Pancreas (tissue), 10 donors: Measurements from ENCODE around the gene LRMDA. TPM values are rescaled to one million over a fixed set of nuclear protein-coding genes. Genes with fewer than 3 reads are reported as not detected.

Source experiments
- ATAC-seq, 4 donors: fragments of 200-7000 bp; cut with Tn5 transposase; one replicate each; pipeline versions ENCODE4 v1.8.0 to v1.9.1; 2020; ENCODE audit warnings: mild to moderate bottlenecking in 4 of 4, moderate library complexity in 4 of 4
- DNase-seq, 6 donors: peaks; one replicate each; pipeline ENCODE4 v3.0.0-alpha.2; 2020
- FAIRE-seq: peaks from 2 replicates; lab custom pipeline; 2012; peaks lifted over from hg19 to GRCh38; lab: Jason Lieb, UNC
- H3K27ac ChIP-seq, 4 donors: fragments of 200-600 bp; sonication (generic); 1 replicate in 3 of 4; 2 replicates in 1 of 4; pipeline versions ENCODE4 v1.5.0 to v1.8.0; 2020
- H3K27me3 ChIP-seq, 4 donors: fragments of 200-600 bp; one replicate each; pipeline ENCODE4 v1.8.0; 2021
- H3K36me3 ChIP-seq, 3 donors: fragments of 200-600 bp; sonication (generic) in 1 of 3; one replicate each; pipeline versions ENCODE4 v1.5.0 to v1.8.0; 2020 to 2021
- H3K4me1 ChIP-seq, 3 donors: fragments of 200-600 bp; one replicate each; pipeline ENCODE4 v1.8.0; 2021
- H3K4me3 ChIP-seq, 4 donors: fragments of 200-600 bp; sonication (generic) in 2 of 4; one replicate each; pipeline versions ENCODE4 v1.5.0 to v1.8.0; 2020 to 2021
- H3K9me3 ChIP-seq, 4 donors: fragments of 200-600 bp; one replicate each; pipeline ENCODE4 v1.8.0; 2021
- CTCF ChIP-seq, 4 donors: fragments of 200-600 bp; sonication (generic) in 3 of 4; IDR thresholded peaks; one replicate each; pipeline versions ENCODE4 v1.5.0 to v1.8.0; 2021; ENCODE audit warnings: antibody characterized with exemption in 4 of 4
- WGBS, 2 donors: extraction: QIAGEN DNeasy Blood & Tissue Kit; methylation state at CpG; one replicate each; pipeline ENCODE4 v1.1.7; 2013; 5-methylcytosine and 5-hydroxymethylcytosine counted together
- intact Hi-C, 3 donors: fragments of 100-400 bp; cut with DNase I; formaldehyde crosslinking; loops; one replicate each; pipeline versions ENCODE4 v1.11.1 to v1.14.2; 2022
- polyA plus RNA-seq, 2 donors: library from polyadenylated mRNA; stranded (reverse); fragments of 200-250 nt; gene quantifications; one replicate each; pipeline ENCODE4 v1.2.3, GENCODE V29; 2013
- total RNA-seq, 6 donors: library from RNA; stranded (reverse); fragmentation: NEBNext Ultra II Directional in 4 of 6; extraction: Animal tissue kit (Norgen Biotek cat#: 25700) in 4 of 6; gene quantifications; one replicate each; pipeline versions ENCODE4 v1.2.1 to v1.2.4, GENCODE V29; 2021 to 2023
- donor health status: healthy with polysubstance abuse.
- donor health status: DM: no; HTN: no; CAD: no; lungs with moderate emphysema.
- donor health status: DM: no; HTN: no; CAD: no.
- donor health status: control.
- donor health status: control.
- donor health status: Bipolar disorder and iron deficiency.
- donor health status: DM: yes; HTN: yes; CAD: no.
- donor health status: DM: no; HTN: no; CAD: no.
- donor health status: DM: no; HTN: no; CAD: no.
- donor health status: DM: yes; HTN: yes; CAD: no.

Gene LRMDA
- total and polyA plus RNA-seq, 8 donors: 4.6 to 21.2 (median 13.4) TPM

DNA sequence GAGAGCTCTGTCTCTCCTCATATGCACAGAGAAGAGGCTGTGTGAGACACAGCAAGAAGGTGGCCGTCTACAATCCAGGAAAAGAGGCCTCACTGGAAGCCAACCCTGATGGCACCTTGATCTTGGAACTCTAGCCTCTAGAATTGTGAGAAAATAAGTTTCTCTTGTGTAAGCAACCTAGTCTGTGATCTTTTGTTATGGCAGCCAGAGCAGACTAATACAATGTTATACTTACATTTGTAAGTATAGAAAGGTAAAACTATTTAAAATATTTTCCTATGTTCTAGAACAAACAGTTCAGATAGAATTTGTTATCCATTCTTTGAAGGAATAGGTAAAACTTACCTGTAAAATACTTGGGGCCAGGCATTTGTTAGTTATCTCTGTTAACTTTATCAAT is 53.3 kb downstream of the LRMDA start:
- intact Hi-C loops: no loop called here
- H3K4me3 ChIP-seq: no peak overlapping the region
- TF ChIP-seq CTCF (IDR thresholded peaks at IDR 0.05): no peak
- H3K4me1 ChIP-seq: no peaks in the 10 kb centered on the region
- no peak for FAIRE-seq
- no peaks in the 10 kb centered on the region for H3K36me3 ChIP-seq
- 96 to 100% methylated on average over 1 of the region's 1 CpG for WGBS, 2 donors
- H3K27ac ChIP-seq: no peak overlapping the region
- ATAC-seq: no peak
- H3K27me3 ChIP-seq: no peaks in the 10 kb centered on the region
- no peak for DNase-seq
- H3K9me3 ChIP-seq: no peaks in the 10 kb centered on the region

DNA sequence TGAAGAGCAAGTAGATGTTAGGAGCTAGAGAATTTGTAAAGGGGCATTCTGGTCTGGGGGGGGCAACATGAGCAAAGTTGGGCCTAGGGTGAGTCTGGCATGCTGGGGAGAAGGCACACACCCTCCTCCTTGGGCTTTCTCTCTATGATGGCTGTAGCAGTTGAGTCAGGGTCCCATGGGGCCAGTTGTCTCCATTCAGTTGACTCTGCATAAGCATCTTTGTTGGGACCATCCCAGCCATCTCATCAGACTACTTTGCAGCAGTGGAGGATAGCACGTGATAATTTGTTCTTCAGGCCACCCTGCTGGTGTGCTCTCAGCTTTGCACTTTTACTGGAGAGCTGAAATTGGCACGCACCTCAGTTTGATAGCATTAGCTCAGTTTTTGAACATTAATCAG is 55.2 kb downstream of the LRMDA start:
- WGBS, 2 donors: 91 to 98% methylated on average over 2 of the region's 2 CpGs
- H3K27ac ChIP-seq: no peak overlapping the region
- FAIRE-seq: no peak
- no peaks in the 10 kb centered on the region for H3K9me3 ChIP-seq
- no peaks in the 10 kb centered on the region for H3K27me3 ChIP-seq
- no peaks in the 10 kb centered on the region for H3K36me3 ChIP-seq
- intact Hi-C loops: no loop called here
- no peaks in the 10 kb centered on the region for H3K4me1 ChIP-seq
- DNase-seq: no peak
- no peak for TF ChIP-seq CTCF (IDR thresholded peaks at IDR 0.05)
- no peak overlapping the region for H3K4me3 ChIP-seq
- ATAC-seq: no peak

GRCh38 chr10:75487087-75487754 is 55.8 kb downstream of the LRMDA start:
- H3K4me3 ChIP-seq: no peak overlapping the region
- TF ChIP-seq CTCF (IDR thresholded peaks at IDR 0.05): no peak
- DNase-seq (no peak), ATAC-seq (peak in 1 of 4 donors; percentile 25), FAIRE-seq (no peak)
- intact Hi-C loops: no loop called here
- 89 to 95% methylated on average over 4 of the region's 4 CpGs for WGBS, 2 donors
- H3K27ac ChIP-seq: no peak overlapping the region
- H3K9me3 ChIP-seq: no peaks in the 10 kb centered on the region
- H3K27me3 ChIP-seq: no peaks in the 10 kb centered on the region
- no peaks in the 10 kb centered on the region for H3K4me1 ChIP-seq
- H3K36me3 ChIP-seq: no peaks in the 10 kb centered on the region

GRCh38 chr10:75487755-75488125 is 56.3 kb downstream of the LRMDA start:
- H3K9me3 ChIP-seq: no peaks in the 10 kb centered on the region
- H3K27me3 ChIP-seq: no peaks in the 10 kb centered on the region
- intact Hi-C loops: no loop called here
- no peak overlapping the region for H3K27ac ChIP-seq
- no peak for DNase-seq
- ATAC-seq: no peak
- no peaks in the 10 kb centered on the region for H3K4me1 ChIP-seq
- no peaks in the 10 kb centered on the region for H3K36me3 ChIP-seq
- no peak for TF ChIP-seq CTCF (IDR thresholded peaks at IDR 0.05)
- WGBS, 2 donors: 88 to 89% methylated on average over 2 of the region's 2 CpGs
- no peak overlapping the region for H3K4me3 ChIP-seq
- FAIRE-seq: no peak

DNA sequence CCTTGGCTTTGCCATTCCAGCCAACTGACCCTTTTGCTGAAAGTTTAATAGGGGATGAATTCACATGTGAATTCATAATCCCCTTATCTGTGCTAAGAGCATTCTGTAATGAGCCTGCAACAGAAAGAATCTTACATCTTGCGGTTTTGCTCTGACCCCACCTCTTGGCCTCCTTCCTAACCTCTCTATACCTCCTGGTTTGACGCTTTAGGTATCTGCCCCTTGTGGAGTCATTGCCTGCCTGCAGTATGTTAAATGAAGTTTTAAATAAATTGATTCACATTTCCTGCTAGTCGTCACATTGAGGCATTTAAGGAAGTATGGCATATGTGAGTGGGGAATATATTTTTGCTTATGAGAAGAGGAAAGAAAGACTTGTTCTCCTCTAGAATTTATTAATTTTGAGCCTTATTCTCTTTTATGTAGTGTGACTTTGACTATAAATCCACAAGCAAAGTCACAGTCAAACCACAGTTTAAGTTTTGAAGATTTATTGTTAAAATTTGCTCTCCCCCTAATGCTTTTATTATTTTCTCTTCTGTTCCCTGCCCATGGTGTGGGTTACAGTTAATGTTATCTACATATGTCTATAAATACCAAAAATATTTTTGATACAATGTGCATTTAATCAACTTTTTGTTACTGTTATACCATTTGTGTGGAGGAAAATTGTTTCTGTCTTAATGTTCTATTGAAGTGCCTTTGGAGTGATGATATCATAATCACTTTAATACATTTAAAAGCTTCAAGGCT is 60.9 kb downstream of the LRMDA start:
- no peak overlapping the region for H3K27ac ChIP-seq

More for the DNA sequence above, 60.9 kb downstream of the LRMDA start:
- WGBS, 2 donors: 88% methylated on average over 3 of the region's 3 CpGs
- no peak for TF ChIP-seq CTCF (IDR thresholded peaks at IDR 0.05)
- Histone ChIP-seq H3K4me3 (no peak overlapping the region), H3K4me1 (no peaks in the 10 kb centered on the region), H3K9me3 (no peaks in the 10 kb centered on the region), H3K27me3 (no peaks in the 10 kb centered on the region), H3K36me3 (no peaks in the 10 kb centered on the region)
- DNase-seq (no peak), ATAC-seq (no peak), FAIRE-seq (no peak)
- intact Hi-C loops: no loop called here
